Ascending aorta (tissue), 2 donors: ENCODE measurements around the gene CDK4. TPM values are rescaled to one million over a fixed set of nuclear protein-coding genes. Genes with fewer than 3 reads are reported as not detected.
"Not testable (repeated sequence)": the region's sequence is repeated elsewhere in the genome, so short reads cannot be mapped to it uniquely, and the experiment has no call there.

Experiments
- DNase-seq, 2 donors: peaks; one replicate each; pipeline ENCODE4 v3.0.0-alpha.2; 2019; ENCODE audit warnings: low spot score in 2 of 2
- H3K27ac ChIP-seq, 2 donors: fragments of 200-600 bp; sonication (generic); one replicate each; pipeline ENCODE4 v1.5.1; 2016 to 2017; ENCODE audit warnings: mild to moderate bottlenecking in 1 of 2
- H3K27me3 ChIP-seq: fragments of 200-600 bp; sonication (generic); one replicate; pipeline ENCODE4 v1.5.1; 2017
- H3K36me3 ChIP-seq, 2 donors: fragments of 200-600 bp; sonication (generic); one replicate each; pipeline ENCODE4 v1.5.1; 2016
- H3K4me1 ChIP-seq, 2 donors: fragments of 200-600 bp; sonication (generic); one replicate each; pipeline ENCODE4 v1.5.1; 2016 to 2017; ENCODE audit warnings: mild to moderate bottlenecking in 1 of 2
- H3K4me3 ChIP-seq, 2 donors: fragments of 200-600 bp; sonication (generic); one replicate each; pipeline ENCODE4 v1.5.1; 2016 to 2017; ENCODE audit warnings: mild to moderate bottlenecking in 1 of 2
- H3K9me3 ChIP-seq, 2 donors: fragments of 200-600 bp; sonication (generic); one replicate each; pipeline ENCODE4 v1.5.1; 2016
- CTCF ChIP-seq, 3 experiments: fragments of 200-600 bp in 2 of 3; fragments of 450-650 bp in 1 of 3; sonication (generic) in 2 of 3; IDR thresholded peaks; one replicate each; pipeline ENCODE4 v1.5.1; 2016 to 2019; ENCODE audit warnings: antibody characterized with exemption in 3 of 3, mild to moderate bottlenecking in 1 of 3, moderate library complexity in 1 of 3
- intact Hi-C: fragments of 100-400 bp; cut with DNase I; formaldehyde crosslinking; loops from one replicate; pipeline ENCODE4 v1.15.1; 2023
- total RNA-seq: library from RNA; depleted of rRNA; stranded (reverse); fragments of >200 nt; gene quantifications from one replicate; pipeline ENCODE4 v1.1.0, GENCODE V29; 2016

The CDK4 gene
- total RNA-seq, 1 donor from 2014 or later: 82.6 TPM

- Histone ChIP-seq H3K4me1 (no peaks in the 10 kb centered on the region), H3K4me3 (no peak overlapping the region), H3K27me3 (no peaks in the 10 kb centered on the region), H3K9me3 (no peaks in the 10 kb centered on the region), H3K36me3 (peaks cover 61 to 66% of the 10 kb centered on the region in 2 donors), H3K27ac (no peak overlapping the region)
- intact Hi-C loops: no loop called here
- DNase-seq: peak in 1 of 2 donors; percentile 28
- TF ChIP-seq CTCF (IDR thresholded peaks at IDR 0.05): no peak
Measured at GRCh38 chr12:57715786-57716185, 36.3 kb downstream of the CDK4 start.

- H3K9me3 ChIP-seq, H3K4me3 ChIP-seq, intact Hi-C loops, H3K4me1 ChIP-seq, DNase-seq, H3K27me3 ChIP-seq, H3K27ac ChIP-seq: not testable (repeated sequence)
- H3K36me3 ChIP-seq: peaks cover 55 to 60% of the 10 kb centered on the region in 2 donors
Measured at GRCh38 chr12:57715036-57715748, 36.9 kb downstream of the CDK4 start.

GRCh38 chr12:57713209-57713608, 38.9 kb downstream of the CDK4 start:
- no peak overlapping the region for H3K27ac ChIP-seq
- DNase-seq: no peak
- H3K4me1 ChIP-seq: no peaks in the 10 kb centered on the region
- intact Hi-C loops: no loop called here
- no peaks in the 10 kb centered on the region for H3K9me3 ChIP-seq
- peaks cover 36 to 40% of the 10 kb centered on the region in 2 donors for H3K36me3 ChIP-seq
- TF ChIP-seq CTCF (IDR thresholded peaks at IDR 0.05): no peak
- H3K4me3 ChIP-seq: no peak overlapping the region
- no peaks in the 10 kb centered on the region for H3K27me3 ChIP-seq

DNA sequence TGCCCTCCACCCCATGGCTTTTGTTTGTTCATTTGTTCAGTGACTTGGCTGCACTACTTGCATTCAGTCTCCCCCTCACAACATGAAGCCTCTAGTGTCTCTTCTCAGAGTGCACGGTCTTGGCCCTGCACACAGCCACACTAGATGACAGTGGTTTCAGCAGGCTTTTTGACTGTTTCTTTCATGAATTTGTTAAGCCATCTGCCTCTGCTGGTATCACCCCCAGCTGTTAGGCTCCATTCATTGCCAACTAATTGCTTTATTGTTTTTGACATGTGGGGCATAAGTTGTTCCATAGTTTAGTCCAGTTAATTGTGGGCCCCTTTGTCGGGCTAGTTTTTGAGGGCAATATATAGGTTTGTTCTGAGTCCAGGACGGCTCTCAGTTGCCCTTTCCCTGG, 39.4 kb downstream of the CDK4 start:
- no peaks in the 10 kb centered on the region for H3K27me3 ChIP-seq
- no peaks in the 10 kb centered on the region for H3K4me1 ChIP-seq
- intact Hi-C loops: no loop called here
- H3K4me3 ChIP-seq: no peak overlapping the region
- no peak overlapping the region for H3K27ac ChIP-seq
- no peaks in the 10 kb centered on the region for H3K9me3 ChIP-seq
- peaks cover 31 to 40% of the 10 kb centered on the region in 2 donors for H3K36me3 ChIP-seq
- DNase-seq: no peak
- no peak for TF ChIP-seq CTCF (IDR thresholded peaks at IDR 0.05)

- intact Hi-C loops: no loop called here
- H3K4me1 ChIP-seq: no peaks in the 10 kb centered on the region
- TF ChIP-seq CTCF (IDR thresholded peaks at IDR 0.05): no peak
- peaks cover 9 to 28% of the 10 kb centered on the region in 2 donors for H3K36me3 ChIP-seq
- no peak overlapping the region for H3K4me3 ChIP-seq
- no peak overlapping the region for H3K27ac ChIP-seq
- H3K27me3 ChIP-seq: no peaks in the 10 kb centered on the region
- no peak for DNase-seq
- H3K9me3 ChIP-seq: peaks cover 0 to 6% of the 10 kb centered on the region in 2 donors
Measured at GRCh38 chr12:57708296-57708695, 43.8 kb downstream of the CDK4 start.

DNA sequence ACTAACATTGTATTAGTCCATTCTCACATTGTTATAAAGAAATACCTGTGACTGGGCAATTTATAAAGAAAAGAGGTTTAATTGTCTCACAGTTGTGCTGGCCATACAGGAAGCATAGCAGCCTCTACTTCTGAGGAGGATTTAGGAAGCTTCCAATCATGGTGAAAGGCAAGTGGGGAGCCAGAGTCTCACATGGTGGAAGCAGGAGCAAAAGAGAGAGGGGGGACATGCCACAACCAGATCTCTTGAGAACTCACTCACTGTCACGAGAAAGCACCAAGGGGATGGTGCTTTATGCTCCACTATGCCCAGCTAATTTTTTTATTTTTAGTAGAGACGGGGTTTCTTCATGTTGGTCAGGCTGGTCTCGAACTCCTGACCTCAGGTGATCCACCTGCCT, 44.9 kb downstream of the CDK4 start:
- Histone ChIP-seq H3K4me1 (no peaks in the 10 kb centered on the region), H3K9me3 (peaks cover 0 to 6% of the 10 kb centered on the region in 2 donors), H3K27me3 (no peaks in the 10 kb centered on the region), H3K4me3 (no peak overlapping the region), H3K27ac (no peak overlapping the region), H3K36me3 (peaks cover 12 to 39% of the 10 kb centered on the region in 2 donors)
- intact Hi-C loops: no loop called here
- TF ChIP-seq CTCF (IDR thresholded peaks at IDR 0.05): no peak
- DNase-seq: no peak
